NCI-H1436 (cell line): ENCODE data around the gene UGT1A9.
"Not testable (repeated sequence)": the region's sequence is repeated elsewhere in the genome, so short reads cannot be mapped to it uniquely, and the experiment has no call there.

ENCODE experiments used
- DNase-seq: peaks from one replicate; lab custom pipeline; 2025; lab: John Stamatoyannopoulos, UW

Gene UGT1A9

DNA sequence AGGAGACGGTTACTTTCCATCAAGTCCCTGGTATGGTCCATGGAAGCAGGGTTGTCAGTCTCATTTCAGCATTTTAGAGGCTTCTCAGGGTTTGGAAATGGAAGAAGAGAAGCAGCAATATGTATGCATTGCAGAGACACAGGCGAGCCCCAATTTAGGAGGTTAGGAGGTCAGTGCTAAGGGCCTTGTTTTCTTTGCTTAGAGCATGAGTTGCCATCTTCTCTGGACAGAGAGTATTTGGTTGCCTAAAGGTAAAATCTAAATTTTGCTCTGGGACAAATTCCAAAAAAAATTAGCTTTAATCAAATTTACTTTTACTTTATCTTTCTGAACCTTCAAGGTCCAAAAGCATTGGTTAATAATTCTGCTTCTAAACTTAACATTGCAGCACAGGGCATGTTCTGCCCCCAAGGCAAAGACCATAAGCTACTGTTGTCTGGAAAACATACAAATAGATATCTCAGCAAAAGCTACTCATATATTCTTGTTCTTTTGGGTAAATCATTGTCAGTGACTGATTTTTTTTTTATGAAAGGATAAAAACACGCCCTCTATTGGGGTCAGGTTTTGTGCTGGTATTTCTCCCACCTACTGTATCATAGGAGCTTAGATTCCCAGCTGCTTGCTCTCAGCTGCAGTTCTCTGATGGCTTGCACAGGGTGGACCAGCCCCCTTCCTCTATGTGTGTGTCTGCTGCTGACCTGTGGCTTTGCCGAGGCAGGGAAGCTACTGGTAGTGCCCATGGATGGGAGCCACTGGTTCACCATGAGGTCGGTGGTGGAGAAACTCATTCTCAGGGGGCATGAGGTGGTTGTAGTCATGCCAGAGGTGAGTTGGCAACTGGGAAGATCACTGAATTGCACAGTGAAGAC is at the start of gene UGT1A9:
Gene UGT1A9, plus strand, starts transcription at position 609 of the 872 bp plus-strand sequence. Its CDS starts 37 bp downstream, at position 646.
- no peak for DNase-seq

DNA sequence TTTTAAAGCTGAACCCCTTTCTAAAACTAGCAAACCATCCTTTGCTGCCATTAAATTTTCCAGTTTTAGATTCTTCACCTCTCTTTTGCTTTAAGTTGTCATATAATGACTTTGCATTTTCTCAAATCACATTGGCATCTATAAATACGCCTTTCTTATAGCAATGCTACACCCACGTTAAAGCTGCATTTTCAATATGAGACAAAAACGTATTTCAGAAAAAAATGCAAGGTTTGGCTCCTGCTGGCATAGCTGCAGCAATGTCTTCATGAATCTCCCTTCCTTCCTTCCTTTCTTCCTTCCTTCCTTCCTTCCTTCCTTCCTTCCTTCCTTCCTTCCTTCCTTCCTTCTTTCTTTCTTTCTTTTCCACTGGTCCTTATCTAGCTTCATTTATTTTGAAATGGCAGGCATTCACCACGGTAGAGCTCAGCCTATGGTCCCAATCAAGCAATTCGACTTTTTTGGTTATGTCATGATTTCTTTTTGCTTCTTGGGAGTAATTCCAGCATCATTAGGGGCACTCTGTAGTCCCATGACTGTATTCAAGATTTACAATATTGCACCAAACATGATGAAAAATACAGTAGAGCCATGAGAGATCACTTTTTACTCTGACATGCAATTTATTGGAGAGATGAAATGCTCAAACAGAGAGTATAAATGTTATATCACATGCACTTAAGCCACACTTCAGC is 44.2 kb upstream of the UGT1A9 start:
- no peak for DNase-seq

DNA sequence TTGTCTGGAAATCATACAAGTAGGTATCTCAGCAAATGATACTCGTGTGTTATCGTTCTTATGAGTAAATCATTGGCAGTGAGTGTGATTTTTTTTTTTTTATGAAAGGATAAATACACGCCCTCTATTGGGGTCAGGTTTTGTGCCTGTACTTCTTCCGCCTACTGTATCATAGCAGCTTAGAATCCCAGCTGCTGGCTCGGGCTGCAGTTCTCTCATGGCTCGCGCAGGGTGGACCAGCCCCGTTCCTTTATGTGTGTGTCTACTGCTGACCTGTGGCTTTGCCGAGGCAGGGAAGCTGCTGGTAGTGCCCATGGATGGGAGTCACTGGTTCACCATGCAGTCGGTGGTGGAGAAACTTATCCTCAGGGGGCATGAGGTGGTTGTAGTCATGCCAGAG is 35.4 kb upstream of the UGT1A9 start, which contains the start of gene UGT1A10:
Gene UGT1A10, plus strand, starts transcription at position 143 of the 400 bp plus-strand sequence. Its CDS starts 75 bp downstream, at position 218.
- not testable (repeated sequence) for DNase-seq

DNA sequence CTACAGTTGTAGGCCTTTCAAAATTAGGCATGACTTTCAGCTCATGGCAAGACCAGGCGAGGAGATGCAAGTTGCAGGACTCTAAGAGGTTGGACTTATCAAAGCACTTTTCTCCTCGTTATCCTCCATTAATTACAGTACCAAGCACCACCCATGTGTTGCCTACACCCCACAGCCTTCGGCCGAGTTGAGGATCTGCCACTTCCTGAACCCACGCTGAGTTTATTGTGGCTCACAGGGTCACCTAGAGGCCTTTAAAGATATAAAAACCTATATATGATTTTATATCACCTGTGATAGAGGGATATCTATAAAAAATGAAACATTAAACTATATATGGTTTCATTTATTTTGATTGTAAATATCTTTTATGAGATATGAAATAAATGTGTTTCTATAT is 32.9 kb upstream of the UGT1A9 start:
- no peak for DNase-seq

DNA sequence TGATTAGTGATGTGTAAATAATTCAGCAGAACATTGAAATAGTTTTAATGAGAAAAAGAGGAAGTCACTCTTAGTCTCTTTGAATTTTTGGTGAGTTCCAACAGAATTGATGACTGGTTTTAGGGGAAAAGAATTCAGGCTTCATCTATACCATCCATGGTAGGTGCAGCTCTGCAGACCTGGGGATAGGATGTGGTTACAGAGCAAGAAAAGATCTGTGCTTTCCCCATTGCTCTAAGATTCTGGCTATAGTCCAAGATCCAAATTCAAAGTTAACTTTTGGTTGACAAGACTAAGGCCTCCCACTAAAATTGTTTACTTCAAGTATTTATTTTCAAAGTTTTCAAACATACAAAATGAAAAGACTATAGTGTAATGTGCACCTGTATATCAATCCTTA is 31.8 kb upstream of the UGT1A9 start:
- no peak for DNase-seq

DNA sequence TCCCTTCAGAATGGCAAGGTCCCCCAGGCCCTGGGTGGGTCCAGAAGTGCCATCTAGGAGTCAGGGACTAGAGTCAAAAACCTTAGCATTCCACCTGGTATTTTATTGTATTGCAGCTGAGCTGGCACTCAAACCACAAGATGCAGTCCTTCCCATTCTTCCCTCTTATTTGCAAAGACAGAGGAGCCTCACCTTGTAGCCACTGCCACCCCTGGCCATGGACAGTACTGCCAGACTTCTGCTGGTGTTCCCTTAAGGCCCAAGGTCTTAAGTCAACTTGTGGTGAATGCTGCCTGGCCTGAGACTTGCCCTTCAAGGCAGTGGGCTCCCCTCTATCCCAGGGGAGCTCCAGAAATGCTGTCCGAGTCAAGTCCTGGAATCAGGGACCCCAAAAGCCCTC is 28.6 kb upstream of the UGT1A9 start:
- no peak for DNase-seq

DNA sequence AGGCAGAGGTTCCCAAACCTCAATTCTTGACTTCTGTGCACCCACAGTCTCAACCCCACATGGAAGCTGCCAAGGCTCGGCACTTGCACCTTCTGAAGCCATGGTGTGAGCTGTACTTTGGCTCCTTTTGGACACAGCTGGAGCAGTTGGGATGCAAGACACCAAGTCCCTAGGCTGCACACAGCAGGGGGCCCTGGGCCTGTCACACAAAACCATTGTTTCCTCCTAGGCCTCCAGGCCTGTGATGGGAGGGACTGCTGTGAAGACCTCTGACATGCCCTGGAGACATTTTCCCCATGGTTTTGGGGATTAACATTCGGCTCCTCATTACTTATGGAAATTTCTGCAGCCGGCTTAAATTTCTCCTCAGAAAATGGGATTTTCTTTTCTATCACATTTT is 25.7 kb upstream of the UGT1A9 start:
- DNase-seq: not testable (repeated sequence)

DNA sequence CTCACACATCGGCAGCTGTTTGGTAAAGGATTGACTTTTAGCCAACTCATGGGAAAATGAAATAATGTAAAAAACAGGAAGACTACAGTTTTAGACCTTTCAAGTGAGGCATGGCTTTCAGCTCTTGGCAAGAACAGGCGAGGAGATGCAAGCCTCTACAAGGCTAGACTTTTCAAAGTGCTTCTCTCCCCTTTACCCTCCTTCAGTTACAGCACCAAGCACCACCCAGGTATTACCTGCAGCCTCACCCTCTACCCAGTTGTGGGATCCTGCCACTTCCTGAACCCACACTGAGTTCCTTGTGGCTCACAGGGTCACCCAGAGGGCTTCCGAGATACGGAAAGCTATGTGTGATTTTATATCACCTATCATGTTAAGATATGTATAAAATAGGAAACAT is 20.7 kb upstream of the UGT1A9 start:
- no peak for DNase-seq

DNA sequence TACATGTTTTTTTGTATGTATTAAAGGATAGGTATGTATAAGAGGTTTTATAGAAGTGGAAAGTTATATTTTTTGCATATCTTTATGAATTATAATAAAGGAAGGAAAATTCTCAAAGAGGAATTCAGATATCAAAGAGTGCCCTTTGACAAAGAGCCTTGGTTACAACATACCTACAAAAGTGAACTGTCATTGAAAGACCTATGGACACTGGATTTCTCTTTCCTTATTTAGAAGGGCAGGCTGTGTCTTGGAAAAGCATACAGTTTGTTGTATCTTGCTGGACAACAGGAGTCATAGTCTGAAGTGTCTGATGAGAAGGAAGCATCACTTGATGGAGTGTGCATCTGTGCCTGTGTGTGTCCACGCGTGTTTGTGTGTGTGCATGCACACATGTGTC is 20.3 kb upstream of the UGT1A9 start:
- no peak for DNase-seq

DNA sequence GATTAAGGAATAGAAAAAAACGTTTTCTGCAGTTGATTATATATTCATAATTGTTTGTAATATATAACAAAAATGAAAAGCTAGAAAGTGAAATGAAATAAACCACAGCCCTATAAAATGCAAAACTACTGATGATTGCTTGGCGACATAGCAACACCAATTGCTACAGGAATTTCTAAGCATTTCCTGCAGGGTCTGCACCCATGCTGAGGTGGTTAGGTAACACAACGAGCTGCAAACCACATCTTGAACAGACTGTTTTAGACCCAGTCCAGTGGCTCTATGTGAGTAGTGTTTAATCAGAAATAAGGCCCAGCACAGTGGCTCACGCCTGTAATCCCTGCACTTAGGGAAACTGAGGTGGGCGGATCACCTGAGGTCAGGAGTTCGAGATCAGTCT is 17.2 kb upstream of the UGT1A9 start:
- DNase-seq: no peak

DNA sequence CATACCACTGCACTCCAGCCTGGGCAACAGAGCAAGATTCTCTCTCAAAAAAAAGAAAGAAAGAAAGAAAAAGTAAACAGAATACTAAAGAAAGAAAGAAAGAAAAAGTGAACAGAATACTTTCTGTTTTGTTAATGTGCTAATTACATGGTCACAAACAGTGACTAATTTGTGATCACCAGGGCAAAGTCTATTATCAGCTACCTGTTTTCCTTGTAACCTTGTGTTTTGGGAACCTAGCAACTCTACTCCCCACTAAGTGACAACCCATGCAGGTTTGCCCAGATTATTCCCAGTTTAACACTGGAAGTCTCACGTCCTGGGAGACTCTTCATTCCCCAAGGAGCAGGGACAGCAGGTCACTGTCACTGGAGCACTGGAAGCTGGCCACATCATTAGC is 16.7 kb upstream of the UGT1A9 start:
- DNase-seq: no peak

DNA sequence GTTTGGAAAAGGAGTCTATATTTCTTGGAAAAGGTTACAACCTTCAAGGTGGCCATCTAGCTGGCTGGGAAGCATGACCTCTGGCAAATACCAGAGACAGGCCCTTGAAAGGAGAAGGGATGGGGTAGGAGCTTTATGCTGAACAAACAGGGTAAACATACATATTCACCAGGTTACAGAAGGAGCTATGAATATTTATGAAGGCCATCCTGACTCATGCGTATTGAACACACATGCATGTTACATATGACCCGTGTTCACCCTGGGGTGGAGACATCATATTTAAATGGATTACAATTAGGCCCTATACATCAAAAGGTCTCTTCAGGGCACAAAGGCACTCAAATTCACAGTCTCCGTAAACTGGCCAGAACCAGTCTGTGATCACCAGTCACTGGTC is 15.8 kb upstream of the UGT1A9 start:
- not testable (repeated sequence) for DNase-seq

DNA sequence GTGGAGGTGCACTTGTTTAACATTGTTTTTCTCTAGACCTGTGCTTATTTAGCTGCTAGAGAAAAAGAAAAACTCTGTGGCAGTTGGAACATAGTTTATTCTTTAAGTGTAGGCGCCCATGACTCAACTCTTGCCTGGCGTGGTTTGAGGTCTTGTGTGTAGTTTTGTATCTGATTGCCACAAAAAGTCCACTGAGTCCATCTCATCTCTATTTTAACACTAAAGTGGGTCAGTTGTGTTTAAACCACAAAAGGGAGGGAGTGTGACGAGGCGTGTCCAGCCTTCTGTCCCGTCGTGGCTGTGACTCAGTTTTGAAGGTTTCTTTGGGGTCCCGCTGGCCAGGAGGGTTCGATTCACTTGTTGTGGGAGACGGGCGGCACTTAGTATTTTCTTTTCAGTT is 15.3 kb upstream of the UGT1A9 start:
- no peak for DNase-seq

DNA sequence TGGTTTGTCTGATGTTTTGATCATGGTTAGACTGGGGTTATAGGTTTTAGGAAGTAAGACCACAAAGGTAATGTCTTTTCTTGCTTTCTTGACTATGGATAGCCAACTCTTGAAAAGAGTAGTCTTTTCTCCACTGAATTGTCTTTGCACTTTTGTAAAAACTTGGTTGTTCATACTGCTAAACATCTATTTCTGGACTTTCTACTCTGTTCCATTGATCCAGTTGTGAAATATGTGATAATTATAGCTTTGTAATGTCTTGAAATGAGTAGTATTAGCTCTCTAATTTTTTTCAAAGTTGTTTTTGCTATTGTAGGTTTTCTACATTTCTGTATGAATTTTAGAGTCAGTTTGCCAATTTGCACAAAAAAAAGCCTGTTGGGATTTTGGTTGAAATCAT is 13.1 kb upstream of the UGT1A9 start:
- DNase-seq: no peak

DNA sequence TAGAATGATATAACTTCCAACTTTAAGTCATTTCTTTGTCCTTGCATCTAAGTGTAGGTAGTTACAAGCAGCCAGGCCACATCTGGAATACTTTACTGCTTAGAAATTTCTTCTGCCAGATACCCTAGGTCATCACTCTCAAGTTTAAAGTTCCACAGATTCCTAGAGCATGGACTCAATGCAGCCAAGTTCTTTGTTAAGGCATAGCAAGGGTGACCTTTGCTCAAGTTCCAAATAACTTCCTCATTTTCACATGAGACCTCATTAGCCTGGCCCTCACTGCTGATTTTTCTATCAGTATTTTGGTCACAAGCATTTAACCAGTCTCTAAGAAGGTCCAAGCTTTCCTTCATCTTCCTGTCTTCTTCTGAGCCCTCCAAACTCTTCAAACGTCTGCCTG is 7.8 kb upstream of the UGT1A9 start:
- no peak for DNase-seq

DNA sequence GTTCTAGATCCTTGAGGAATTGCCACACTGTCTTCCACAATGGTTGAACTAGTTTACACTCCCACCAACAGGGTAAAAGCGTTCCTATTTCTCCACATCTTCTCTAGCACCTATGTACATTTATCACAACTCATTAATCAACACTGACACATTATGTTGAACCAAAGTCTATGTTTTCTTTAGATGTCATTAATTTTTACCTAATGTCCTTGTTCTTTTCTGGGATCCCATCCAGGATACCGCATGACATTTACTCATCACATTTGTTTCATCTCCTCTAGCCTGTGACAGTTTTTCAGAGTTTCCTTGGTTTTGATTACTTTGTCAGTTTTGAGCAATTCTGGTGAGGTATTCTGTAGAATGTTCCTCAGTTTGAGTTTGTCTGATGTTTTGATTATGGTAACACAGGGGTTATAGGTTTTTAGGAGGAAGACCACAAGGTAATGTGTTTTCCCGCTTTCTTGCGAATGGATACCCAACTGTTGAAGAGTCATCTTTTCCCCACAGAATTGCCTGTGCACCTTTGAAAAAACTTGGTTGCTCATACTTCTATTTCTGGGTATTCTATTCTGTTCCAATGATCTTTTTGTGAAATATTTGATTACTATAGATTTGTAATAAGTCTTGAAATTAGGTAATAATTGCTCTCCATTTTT is 3.0 kb upstream of the UGT1A9 start:
- DNase-seq: no peak

DNA sequence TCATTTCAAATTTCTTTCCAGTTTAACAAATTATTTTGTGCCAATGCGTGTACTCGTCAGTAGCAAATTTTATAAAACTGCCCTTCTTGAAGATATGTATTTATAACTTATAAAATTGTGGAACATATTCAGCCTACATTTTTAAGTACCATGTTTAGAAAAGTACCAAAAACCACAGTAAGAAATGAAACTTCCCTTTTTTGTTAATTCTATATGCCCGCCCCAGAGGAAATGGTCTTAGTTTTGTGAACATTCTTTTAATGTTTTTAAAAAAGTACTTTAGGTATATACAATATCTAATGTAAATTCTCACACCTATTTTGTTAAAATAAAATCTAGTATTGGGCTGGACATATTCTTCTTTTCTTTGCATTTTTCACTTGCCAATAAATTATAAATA is 1.2 kb downstream of the UGT1A9 start:
- DNase-seq: no peak

DNA sequence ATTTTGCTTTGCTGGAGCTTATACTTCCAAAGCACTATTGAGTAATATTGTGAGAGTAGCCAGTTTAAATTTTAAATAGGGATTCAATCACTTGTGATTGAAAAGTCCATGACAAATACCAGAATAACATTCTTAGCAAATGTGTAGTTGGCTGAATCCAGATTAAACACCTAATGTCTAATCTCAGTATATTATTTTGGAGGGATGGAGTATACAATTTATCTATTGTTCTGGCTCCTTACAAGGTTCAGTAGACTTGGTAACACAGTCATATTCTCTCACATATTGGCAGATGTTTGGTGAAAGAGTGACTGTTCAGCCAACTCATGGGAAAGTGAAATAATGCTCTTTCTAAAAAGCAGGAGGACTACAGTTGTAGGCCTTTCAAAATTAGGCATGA is 2.2 kb downstream of the UGT1A9 start:
- no peak for DNase-seq

DNA sequence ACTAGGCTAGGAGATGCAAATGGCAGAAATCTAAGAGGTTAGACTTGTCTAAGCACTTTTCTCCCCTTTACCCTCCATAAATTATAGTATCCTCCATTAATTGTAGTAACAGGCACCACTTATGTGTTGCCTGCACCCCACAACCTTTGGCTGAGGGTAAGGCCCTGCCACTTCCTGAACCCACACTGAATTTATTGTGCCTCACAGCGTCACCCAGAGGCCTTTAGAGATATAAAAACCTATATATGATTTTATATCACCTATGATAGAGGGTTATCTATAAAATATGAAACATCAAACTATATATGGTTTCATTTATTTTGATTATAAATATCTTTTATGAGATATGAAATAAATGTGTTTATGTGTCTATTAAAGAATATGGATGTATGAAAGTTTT is 2.6 kb downstream of the UGT1A9 start:
- DNase-seq: no peak

DNA sequence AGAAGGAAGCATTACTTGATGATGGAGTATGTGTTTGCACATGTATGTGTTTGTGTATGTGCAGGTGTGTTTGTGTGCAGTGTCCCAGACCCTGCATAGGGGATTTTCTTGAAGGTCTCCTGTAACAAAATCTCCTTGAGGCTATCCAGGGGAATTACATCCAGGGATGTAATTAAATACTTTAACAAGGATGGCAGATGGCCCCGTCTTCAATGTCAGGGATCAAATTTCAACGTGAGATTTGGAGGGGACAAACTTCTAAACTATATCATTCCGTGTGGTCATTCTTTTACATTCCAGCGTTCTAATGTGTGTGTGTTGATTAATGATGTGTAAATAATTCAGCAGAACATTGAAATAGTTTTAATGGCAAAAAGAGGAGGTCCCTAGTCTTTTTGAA is 3.3 kb downstream of the UGT1A9 start:
- no peak for DNase-seq

DNA sequence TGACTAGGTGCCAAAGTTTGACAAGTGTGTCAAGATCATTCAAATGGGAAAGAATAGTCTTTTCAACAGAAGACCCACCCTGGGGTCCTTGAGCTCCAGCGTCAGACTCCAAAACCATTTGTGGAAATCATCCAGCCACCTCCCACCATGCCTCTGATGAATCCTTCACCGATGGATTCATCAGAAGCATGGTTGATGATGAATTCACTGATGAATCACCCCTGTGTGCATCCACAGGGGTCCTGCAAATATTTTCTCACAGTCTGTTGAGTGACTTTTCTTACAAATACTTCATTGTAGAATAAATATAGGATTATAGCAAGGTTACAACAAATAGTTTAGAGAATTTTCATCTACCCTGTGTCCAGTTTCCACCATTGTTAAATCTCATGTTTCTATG is 4.3 kb downstream of the UGT1A9 start:
- no peak for DNase-seq

DNA sequence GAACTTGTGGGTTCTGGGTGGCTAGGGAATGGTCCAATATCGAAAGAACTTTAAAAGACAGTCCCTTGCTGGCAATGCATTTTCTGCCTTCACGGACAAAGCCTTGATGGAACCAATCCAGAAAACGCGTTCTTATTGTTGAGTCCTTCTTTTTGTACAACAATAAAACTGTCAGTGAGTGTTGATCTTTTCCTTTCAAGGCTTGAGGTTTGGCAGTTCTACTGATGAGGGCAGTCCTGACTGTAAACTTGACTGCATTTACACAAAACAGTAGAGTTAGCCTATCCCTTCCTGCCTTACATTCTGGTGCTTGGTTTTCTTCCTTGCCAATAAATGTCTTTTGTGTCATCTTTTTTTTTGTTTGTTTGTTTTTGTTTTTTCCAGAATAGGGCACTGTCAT is 7.5 kb downstream of the UGT1A9 start:
- no peak for DNase-seq
